ENCODE results near the gene XRCC6.
"Not testable (repeated sequence)": the region's sequence is repeated elsewhere in the genome, so short reads cannot be mapped to it uniquely, and the experiment has no call there.

Gene XRCC6

GRCh38 chr22:41598891-41599635, 22.0 kb upstream of the XRCC6 start:
- DNase-seq, result no peak

DNA sequence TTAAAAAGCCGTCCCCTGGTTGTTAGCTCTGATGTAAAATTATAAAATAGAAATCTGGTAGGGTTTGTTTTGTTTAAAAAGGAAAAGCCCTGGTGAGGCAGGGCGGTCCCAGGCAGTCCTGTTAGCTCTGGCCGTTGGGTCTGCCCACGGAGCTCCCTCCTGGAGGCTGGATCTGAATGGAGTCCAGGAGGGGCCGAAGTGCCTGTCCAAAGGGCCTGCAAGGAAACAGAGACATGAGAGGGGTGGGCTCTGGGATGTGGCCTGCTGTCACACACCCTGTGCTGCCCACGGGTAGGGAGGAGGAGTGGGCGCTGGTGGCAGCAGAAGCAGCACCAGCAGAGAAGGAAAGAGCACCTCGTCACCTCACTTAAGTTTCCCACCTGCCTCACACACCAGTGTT, 20.1 kb upstream of the XRCC6 start:
- no peak for DNase-seq

DNA sequence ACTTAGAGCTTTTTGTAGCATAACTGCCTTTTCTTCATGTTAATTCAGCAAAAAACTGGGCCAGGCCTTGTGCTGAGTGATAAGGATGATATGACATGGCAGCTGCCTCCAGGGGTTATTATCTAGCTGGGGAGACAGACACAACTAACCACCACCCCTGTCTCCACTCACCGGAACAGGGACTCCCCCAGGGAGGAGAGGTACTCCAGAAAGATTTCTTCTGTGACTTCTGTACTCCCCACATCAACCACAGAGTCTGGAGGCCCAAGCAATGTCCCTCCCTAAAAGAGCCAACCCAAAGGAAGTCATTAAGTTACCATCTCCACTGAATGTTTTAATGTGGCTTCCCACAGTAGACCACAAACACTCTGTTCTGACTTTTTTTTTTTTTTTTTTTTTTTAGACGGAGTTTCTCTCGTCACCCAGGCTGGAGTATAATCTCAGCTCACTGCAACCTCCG, 17.2 kb upstream of the XRCC6 start:
- no peak for DNase-seq

DNA sequence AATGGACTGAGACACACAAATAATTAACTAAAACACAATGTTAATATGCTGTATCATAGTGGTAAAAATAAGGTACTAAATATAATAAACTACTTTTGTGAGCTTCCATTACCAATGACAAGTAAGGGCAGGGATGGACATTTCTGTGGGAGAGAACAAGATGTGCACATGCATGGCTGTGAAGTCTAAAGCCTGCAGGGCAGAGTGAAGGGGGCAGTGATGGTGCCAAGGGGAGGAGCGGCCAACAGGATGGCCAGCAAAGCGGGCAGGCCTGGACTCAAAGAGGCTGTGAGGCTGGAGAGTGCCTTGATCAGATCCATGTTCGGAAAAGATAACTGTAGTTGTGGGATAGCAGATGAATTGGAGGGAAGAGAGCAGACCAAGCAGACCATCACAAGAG, 12.7 kb upstream of the XRCC6 start:
- no peak for DNase-seq

DNA sequence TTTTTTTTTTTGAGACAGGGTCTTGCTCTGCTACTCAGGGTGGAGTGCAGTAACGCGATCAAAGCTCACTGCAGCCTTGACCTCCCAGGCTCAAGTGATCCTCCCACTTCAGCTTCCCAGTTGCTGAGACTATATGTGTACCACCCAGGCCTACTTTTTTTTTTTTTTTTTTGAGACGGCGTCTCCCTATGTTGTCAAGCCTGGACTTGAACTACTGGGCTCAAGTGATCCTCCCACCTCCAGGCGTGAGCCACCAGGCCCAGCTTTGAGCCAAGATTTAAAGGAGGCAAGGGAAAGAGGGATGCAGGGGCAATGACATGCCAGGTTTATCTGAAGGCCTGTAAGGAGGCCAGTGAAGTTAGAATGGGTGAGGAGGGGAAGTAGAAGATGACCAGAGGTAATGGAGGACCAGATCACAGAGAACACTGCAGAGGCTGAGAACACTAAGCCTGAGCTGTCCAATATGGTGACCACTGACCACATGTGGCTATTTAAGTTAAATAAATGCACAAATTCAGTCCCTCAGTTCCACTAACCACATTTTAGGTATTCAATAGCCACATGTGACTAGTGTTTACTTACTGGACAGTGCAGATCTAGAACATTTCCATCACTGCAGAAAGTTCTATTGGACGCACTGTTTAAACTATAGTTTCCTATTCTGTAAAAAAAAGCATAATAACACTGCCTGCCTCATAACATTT, 8.3 kb upstream of the XRCC6 start:
- no peak for DNase-seq

DNA sequence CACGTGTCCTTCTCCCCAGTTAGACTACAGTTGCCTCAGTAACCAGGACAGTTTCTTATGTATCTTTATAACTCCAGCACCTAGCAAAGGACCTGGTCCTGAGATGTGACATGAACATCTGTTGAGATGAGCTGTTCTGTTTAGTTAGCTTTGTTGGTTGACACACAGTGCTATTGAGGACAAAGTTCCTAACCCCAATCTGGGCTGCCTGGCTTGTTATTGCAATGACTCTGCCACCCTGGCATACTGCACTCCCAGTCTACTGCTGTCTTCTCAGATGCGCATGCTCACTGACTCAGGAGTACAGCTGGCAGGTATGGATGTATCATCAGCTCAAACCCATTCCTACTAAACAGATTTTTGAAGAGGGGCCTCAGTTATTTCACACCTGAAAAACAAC, 7.6 kb upstream of the XRCC6 start:
- DNase-seq, result no peak

- no peak for DNase-seq
These were observed 1.0 kb upstream of the XRCC6 start for GRCh38 chr22:41619979-41620588.

DNA sequence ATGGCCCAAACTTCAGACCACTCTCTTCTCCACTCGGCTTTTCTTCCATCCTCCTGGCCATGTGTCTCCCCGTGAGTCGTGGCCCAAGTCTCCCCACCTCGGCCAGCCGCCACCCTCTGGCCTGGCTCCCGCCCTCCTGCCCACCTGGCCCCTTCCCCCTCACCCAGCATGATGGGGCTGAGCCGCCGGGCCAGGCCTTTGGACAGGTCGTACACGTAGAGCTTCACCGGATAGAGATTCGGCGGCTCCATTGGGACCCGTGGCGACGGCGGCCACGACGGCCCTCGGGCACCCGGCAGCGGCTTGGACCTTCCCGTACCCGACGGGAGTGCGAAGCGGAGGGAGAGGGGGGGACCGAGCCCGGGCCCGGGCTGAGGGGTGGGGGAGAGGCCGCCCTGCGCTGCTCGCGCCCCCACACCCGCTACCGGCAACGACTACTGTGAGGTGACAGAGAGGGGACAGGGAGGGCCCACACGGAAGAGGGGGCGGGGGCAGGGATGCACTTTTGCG, 451 bp upstream of the XRCC6 start, which contains the start of gene DESI1:
TSS of gene DESI1 (minus strand) at position 455 of the 510 bp plus-strand sequence. CDS start at position 251, 204 bp downstream.
- DNase-seq, result no peak

DNA sequence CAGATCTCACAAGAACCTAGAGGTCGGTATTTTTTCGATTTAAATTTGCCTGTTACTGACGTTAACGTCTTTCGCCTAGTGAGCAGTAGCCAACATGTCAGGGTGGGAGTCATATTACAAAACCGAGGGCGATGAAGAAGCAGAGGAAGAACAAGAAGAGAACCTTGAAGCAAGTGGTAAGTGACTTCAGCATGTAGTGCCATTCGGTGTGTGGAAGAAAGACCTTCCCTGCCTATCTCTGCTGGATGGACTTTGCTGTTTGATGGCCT, 750 bp downstream of the XRCC6 start:
- no peak for DNase-seq

DNA sequence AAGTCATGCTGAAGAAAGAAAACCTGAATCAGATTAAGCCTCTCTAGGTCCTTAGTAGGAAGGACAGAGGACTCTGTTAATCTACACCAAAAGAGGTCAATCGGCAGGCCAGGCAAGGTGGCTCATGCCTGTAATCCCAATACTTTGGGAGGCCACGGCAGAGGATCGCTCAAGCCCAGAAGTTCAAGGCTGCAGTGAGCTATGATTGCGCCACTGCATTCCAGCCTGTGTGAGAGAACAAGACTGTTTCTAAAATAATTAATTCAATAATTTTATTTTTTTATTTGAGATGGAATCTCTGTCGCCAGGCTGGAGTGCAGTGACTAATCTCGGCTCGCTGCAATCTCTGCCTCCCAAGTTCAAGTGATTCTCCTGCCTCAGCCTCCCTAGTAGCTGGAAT, 4.5 kb downstream of the XRCC6 start:
- DNase-seq, result no peak

- DNase-seq, result not testable (repeated sequence)
These were observed 10.0 kb downstream of the XRCC6 start for GRCh38 chr22:41631115-41631514.

DNA sequence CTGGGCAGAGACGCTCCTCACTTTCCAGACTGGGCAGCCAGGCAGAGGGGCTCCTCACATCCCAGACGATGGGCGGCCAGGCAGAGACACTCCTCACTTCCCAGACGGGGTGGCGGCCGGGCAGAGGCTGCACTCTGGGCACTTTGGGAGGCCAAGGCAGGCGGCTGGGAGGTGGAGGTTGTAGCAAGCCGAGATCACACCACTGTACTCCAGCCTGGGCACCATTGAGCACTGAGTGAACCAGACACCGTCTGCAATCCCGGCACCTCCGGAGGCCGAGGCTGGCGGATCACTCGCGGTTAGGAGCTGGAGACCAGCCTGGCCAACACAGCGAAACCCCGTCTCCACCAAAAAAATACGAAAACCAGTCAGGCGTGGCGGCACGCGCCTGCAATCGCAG, 10.5 kb downstream of the XRCC6 start:
- not testable (repeated sequence) for DNase-seq

DNA sequence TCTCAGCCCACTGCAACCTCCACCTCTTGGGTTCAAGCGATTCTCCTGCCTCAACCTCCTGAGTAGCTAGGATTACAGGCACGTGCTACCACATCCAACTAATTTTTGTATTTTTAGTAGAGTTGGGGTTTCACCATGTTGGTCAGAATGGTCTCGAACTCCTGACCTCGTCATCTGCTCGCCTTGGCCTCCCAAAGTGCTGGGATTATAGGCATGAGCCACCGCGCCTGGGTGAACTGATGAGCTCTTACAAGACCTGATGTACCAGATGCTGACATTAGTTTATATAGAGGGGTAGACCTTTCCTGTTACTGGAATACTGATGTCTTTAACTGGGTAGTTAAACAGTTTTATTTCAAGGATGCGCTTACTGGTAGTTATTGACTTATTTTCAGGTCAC, 13.5 kb downstream of the XRCC6 start:
- DNase-seq, result not testable (repeated sequence)

GRCh38 chr22:41636467-41636866, 15.4 kb downstream of the XRCC6 start:
- DNase-seq, result no peak

- not testable (repeated sequence) for DNase-seq
These were observed 16.5 kb downstream of the XRCC6 start for GRCh38 chr22:41637623-41638022.

- no peak for DNase-seq
These were observed 17.0 kb downstream of the XRCC6 start for GRCh38 chr22:41638124-41638523.

DNA sequence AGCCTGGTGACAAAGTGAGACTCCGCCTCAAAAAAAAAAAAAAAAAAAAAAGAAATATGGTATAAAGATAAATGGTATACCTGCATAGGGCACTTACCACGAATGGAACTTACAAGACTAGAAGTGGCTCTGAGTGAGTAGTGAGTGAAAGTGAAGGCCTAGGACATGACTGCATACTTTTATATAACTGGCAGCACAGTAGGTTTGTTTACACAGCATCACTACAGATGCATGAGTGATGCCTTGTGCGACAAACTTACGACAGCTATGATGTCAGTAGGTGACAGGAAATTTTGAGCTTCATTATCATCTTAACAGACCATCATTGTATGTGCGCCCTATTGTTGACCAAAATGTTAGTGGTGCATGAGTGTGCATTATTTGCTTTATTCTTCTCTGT, 17.7 kb downstream of the XRCC6 start:
- no peak for DNase-seq

DNA sequence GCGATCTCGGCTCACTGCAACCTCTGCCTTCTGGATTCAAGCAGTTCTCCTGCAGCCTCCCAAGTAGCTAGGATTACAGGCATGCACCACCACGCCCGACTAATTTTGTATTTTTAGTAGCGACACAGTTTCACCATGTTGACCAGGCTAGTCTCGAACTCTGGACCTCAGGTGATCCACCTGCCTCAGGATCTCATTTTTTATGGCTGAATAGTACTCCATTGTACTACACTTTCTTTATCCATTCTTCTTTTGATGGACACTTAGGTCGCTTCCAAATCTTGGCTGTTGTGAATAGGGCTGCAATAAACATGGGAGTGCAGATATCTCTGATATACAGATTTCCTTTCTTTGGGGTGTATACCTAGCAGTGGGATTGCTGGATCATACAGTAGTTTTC, 20.8 kb downstream of the XRCC6 start:
- no peak for DNase-seq

- DNase-seq, result no peak
These were observed 21.4 kb downstream of the XRCC6 start for GRCh38 chr22:41642331-41643110.

GRCh38 chr22:41647771-41648170, 26.7 kb downstream of the XRCC6 start:
- DNase-seq, result no peak

DNA sequence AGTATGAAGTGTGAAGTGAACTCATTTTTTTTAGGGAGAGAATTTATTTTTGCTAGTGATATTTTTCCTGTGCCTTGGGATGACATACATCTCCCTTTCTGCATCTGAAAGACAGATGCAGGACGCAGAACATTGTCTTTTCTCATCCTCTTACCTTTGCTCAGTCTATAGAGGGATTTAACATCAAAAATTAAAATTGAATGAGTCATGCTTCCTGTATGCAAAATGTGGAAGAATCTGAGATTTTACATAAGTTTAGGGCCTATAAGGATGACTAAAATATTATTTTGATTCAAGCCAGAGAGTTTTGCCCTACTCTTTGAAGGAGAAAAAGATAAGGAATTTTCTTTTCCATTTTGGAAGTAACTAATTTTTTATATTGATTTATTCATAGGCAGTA, 27.3 kb downstream of the XRCC6 start:
- DNase-seq, result no peak

DNA sequence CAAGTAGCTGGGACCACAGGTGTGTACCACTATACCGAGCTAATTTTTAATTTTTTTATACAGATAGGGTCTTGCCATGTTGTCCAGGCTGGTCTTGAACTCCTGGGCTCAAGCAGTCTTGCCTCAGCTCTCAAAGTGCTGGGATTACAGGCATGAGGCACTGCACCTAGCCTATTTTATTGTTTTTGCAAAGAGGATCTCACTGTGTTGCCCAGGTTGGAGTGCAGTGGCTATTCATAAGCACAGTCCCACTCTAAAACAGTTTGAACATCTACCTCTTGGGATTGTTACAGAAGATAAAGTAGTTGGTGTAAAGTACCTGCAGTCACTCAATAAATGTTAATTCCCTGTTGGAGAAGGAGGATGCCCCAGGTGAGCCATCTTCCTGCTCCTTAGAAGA, 29.1 kb downstream of the XRCC6 start:
- no peak for DNase-seq

DNA sequence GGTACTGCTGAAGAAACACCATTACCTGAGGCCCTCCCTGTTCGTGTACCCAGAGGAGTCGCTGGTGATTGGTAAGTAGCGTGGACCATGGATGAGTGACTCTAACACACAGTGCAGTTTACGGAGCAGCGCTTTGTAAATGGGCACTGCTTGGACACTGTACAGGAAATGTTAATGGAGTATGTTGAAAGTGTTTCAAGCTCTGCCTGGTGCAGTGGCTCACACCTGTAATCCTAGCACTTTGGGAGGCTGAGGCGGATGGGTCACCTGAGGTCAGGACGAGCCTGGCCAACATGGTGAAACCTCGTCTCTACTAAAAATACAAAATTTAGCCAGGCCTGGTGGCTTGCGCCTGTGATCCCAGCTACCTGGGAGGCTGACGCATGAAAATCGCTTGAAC, 29.7 kb downstream of the XRCC6 start:
- no peak for DNase-seq
